Calu3 (cell line): ENCODE measurements around the gene NSFL1C. TPM values are rescaled to one million over a fixed set of nuclear protein-coding genes. Genes with fewer than 3 reads are reported as not detected.

ENCODE experiments used
- BruUV-seq: library from RNA; stranded (reverse); fragments of 400-500 nt; replicated peaks from 2 replicates; lab custom pipeline; 2021; lab: Mats Ljungman, UMichigan
- CTCF ChIA-PET: fragments of 300-600 bp; sonication (Branson Sonifier 250); formaldehyde crosslinking; loops from one replicate; lab custom pipeline; 2022; ENCODE audit warnings: antibody characterized with exemption; lab: Charles Lee
- DNase-seq: peaks from one replicate; pipeline ENCODE4 v3.0.0; 2022
- H3K27ac Mint-ChIP-seq: one replicate; pipeline ENCODE4 v1.8.0; 2022; ENCODE audit warnings: mixed read lengths; ENCODE audit not compliant: unreplicated experiment
- H3K27me3 Mint-ChIP-seq: one replicate; pipeline ENCODE4 v1.8.0; 2022; ENCODE audit warnings: mixed read lengths; ENCODE audit not compliant: unreplicated experiment
- H3K36me3 Mint-ChIP-seq: one replicate; pipeline ENCODE4 v1.8.0; 2022; ENCODE audit warnings: mild to moderate bottlenecking, moderate library complexity, mixed read lengths; ENCODE audit not compliant: insufficient read depth, unreplicated experiment
- H3K4me1 Mint-ChIP-seq: one replicate; pipeline ENCODE4 v1.8.0; 2022; ENCODE audit warnings: mild to moderate bottlenecking, low read depth, mixed read lengths; ENCODE audit not compliant: unreplicated experiment
- H3K4me3 Mint-ChIP-seq: one replicate; pipeline ENCODE4 v1.8.0; 2022; ENCODE audit warnings: mild to moderate bottlenecking, low read depth, moderate library complexity, mixed read lengths; ENCODE audit not compliant: unreplicated experiment
- H3K9me3 Mint-ChIP-seq: one replicate; pipeline ENCODE4 v1.8.0; 2022; ENCODE audit warnings: low read depth, mixed read lengths; ENCODE audit not compliant: unreplicated experiment
- CTCF ChIP-seq: fragments of 200-600 bp; IDR thresholded peaks from one replicate; pipeline ENCODE4 v1.8.0; 2022; ENCODE audit warnings: antibody characterized with exemption; ENCODE audit not compliant: unreplicated experiment
- intact Hi-C: fragments of 100-400 bp; cut with micrococcal nuclease; formaldehyde crosslinking; loops from one replicate; pipeline ENCODE4 v1.10.0; 2022; ENCODE audit not compliant: unreplicated experiment
- total RNA-seq: library from RNA; stranded (reverse); gene quantifications from 2 replicates; pipeline ENCODE4 v1.2.3, GENCODE V29; 2022

NSFL1C gene
- total RNA-seq, 1 experiment from 2014 or later = 81.0 TPM

- Mint-ChIP-seq H3K4me1 (peaks cover 12% of the 10 kb centered on the region), H3K9me3 (no peaks in the 10 kb centered on the region), H3K27me3 (peaks cover 11% of the 10 kb centered on the region), H3K27ac (no peak overlapping the region), H3K36me3 (peaks cover 18% of the 10 kb centered on the region), H3K4me3 (no peak overlapping the region)
- no peak for DNase-seq
- no peak for TF ChIP-seq CTCF
- intact Hi-C loops = no loop called here
- no TSS peak for BruUV-seq
- CTCF ChIA-PET = no interaction called here
These were observed 70.4 kb downstream of the NSFL1C start for GRCh38 chr20:1396264-1396663.

- CTCF ChIA-PET = no interaction called here
These were observed 72.0 kb downstream of the NSFL1C start for GRCh38 chr20:1394686-1395085.

GRCh38 chr20:1393507-1393882, 73.2 kb downstream of the NSFL1C start:
- Mint-ChIP-seq H3K36me3 (peaks cover 18% of the 10 kb centered on the region), H3K27ac (peak overlapping the region; percentile 33), H3K4me1 (peaks cover 11% of the 10 kb centered on the region), H3K9me3 (no peaks in the 10 kb centered on the region), H3K4me3 (peak overlapping the region; percentile 72), H3K27me3 (peaks cover 11% of the 10 kb centered on the region)
- no peak for TF ChIP-seq CTCF
- intact Hi-C loops = no loop called here
- no peak for DNase-seq
- CTCF ChIA-PET = interaction anchor here (0.6 to 1.2 kb wide), 2 partner anchors 32 to 110 kb away, joined by 4 to 5 read pairs; no protein-coding TSS in a partner anchor
- no TSS peak for BruUV-seq

More at GRCh38 chr20:1394686-1395085, 72.0 kb downstream of the NSFL1C start:
- H3K36me3 Mint-ChIP-seq = peaks cover 18% of the 10 kb centered on the region
- peaks cover 11% of the 10 kb centered on the region for H3K27me3 Mint-ChIP-seq
- DNase-seq = no peak
- intact Hi-C loops = no loop called here
- H3K4me1 Mint-ChIP-seq = no peaks in the 10 kb centered on the region
- no TSS peak for BruUV-seq
- H3K9me3 Mint-ChIP-seq = no peaks in the 10 kb centered on the region
- no peak for TF ChIP-seq CTCF
- no peak overlapping the region for H3K4me3 Mint-ChIP-seq
- no peak overlapping the region for H3K27ac Mint-ChIP-seq

GRCh38 chr20:1392693-1393506, 73.7 kb downstream of the NSFL1C start, which contains the start of gene FKBP1A:
TSS of gene FKBP1A (minus strand) at chr20:1393054. CDS start at chr20:1392998, 56 bp downstream.
- BruUV-seq = no TSS peak
- CTCF ChIA-PET = interaction anchor here (1.2 kb wide), 1 partner anchor 111 kb away, joined by 4 read pairs; no protein-coding TSS in a partner anchor
- TF ChIP-seq CTCF = no peak
- peaks cover 11% of the 10 kb centered on the region for H3K27me3 Mint-ChIP-seq
- peaks cover 23% of the 10 kb centered on the region for H3K36me3 Mint-ChIP-seq
- peaks cover 12% of the 10 kb centered on the region for H3K4me1 Mint-ChIP-seq
- intact Hi-C loops = no loop called here
- DNase-seq = peak; percentile 79
- peak within 1 kb of the TSS; percentile 72 for H3K4me3 Mint-ChIP-seq
- H3K9me3 Mint-ChIP-seq = no peaks in the 10 kb centered on the region
- peak within 1 kb of the TSS; percentile 33 for H3K27ac Mint-ChIP-seq
